ENCODE data around the gene MT1M.
"Not testable (repeated sequence)": the region's sequence is repeated elsewhere in the genome, so short reads cannot be mapped to it uniquely, and the experiment has no call there.

MT1M gene

DNA sequence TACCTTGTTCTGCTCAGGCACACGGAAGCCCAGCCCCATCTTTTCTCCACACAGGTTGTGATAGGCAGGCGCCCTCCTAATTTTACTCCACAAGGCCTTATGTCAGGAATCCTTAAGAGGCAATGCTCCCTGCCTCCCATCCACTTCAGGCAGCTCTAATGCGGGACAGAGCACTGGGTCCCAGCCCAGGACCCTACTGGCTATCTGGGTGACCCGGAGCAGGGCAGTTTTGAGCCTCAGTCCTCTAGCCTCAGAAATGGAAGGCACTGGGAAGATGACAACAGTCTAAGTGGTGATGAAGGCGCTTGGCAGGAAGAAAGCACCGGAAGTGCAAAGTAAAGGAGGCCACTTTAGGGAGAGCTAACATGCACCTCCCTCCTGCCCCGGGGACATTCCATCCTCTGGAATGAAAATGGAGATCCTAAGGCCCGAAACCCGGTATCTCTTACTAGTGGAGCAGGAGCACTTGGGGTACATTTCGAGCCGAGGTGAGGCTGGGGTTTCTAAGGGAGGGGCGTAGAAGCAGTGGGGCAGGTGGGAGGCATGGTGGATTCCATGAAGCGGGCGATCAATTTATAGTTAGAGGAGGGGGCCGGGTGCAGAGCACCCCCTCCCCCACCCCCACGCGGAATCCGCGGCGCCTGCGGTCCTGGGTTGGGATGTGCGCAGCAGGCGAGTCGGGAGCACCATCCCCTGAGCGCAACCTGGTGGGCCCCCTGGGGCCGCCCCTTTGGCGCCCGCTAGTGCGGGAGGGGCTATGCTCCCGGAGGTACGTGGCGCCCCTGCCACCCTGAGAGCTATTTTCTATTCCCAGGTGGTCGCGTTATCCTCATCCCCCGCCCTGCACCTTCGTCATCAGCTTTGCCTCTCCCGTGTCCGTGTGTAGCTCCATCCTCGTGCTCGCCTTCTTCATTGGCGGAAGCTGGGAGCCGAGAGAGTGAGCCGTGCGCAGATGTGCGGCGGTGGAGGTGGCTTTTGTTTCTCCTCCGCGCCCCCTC lies 30.2 kb downstream of the MT1M start:
- no peak overlapping the region for H2AFZ ChIP-seq (ENCODE audit: low read depth, low read length, severe bottlenecking)
- H4K20me1 ChIP-seq (ENCODE audit: low read depth, low read length): no peaks in the 10 kb centered on the region
- H3K36me3 ChIP-seq (ENCODE audit: low read length): no peaks in the 10 kb centered on the region
- no peak overlapping the region for H3K9ac ChIP-seq (ENCODE audit: low read length)
- no peak overlapping the region for H3K4me2 ChIP-seq (ENCODE audit: low read depth, low read length, poor library complexity, severe bottlenecking)
- H3K27me3 ChIP-seq (ENCODE audit: low read length): no peaks in the 10 kb centered on the region
- TF ChIP-seq, protein P1, sequence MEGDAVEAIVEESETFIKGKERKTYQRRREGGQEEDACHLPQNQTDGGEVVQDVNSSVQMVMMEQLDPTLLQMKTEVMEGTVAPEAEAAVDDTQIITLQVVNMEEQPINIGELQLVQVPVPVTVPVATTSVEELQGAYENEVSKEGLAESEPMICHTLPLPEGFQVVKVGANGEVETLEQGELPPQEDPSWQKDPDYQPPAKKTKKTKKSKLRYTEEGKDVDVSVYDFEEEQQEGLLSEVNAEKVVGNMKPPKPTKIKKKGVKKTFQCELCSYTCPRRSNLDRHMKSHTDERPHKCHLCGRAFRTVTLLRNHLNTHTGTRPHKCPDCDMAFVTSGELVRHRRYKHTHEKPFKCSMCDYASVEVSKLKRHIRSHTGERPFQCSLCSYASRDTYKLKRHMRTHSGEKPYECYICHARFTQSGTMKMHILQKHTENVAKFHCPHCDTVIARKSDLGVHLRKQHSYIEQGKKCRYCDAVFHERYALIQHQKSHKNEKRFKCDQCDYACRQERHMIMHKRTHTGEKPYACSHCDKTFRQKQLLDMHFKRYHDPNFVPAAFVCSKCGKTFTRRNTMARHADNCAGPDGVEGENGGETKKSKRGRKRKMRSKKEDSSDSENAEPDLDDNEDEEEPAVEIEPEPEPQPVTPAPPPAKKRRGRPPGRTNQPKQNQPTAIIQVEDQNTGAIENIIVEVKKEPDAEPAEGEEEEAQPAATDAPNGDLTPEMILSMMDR (IDR thresholded peaks at IDR 0.05; ENCODE audit: insufficient read depth, low read length, poor library complexity, severe bottlenecking): no peak
- TF ChIP-seq EZH2phosphoT487 (conservative IDR thresholded peaks at IDR 0.05; ENCODE audit: low read length): no peak
- H3K9me2 ChIP-seq (replicated peaks; ENCODE audit: insufficient read depth, low read length): no peaks in the 10 kb centered on the region
- H3K27ac ChIP-seq (ENCODE audit: low read depth, low read length): no peak overlapping the region
- no peaks in the 10 kb centered on the region for H3K79me2 ChIP-seq (ENCODE audit: insufficient read depth, low read length)
- H3K9me3 ChIP-seq (ENCODE audit: insufficient read depth, low read length): no peaks in the 10 kb centered on the region
- no peak overlapping the region for H3K4me3 ChIP-seq (ENCODE audit: insufficient read depth, low read length, poor library complexity, severe bottlenecking)
- no peaks in the 10 kb centered on the region for H3F3A ChIP-seq (ENCODE audit: insufficient read depth)

DNA sequence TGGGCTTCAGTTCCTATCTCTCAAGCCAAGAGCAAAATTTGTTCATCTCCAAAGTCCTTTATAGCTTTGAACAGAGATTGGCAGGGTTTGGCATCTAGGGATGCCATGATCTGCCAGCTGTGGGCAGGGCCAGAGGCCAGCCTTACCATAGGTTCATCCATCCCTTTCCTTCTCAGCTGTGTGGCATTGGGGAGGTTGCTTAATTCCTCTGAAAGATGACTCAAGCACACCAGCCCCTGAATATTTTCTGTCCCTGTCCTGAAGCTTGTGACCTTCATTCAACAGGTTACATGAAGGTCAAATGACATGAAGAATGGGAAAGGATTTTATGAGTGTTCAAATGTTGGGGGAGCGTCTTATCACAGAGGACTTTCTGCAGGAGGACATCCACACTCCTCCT lies 32.0 kb downstream of the MT1M start:
- Histone ChIP-seq H3K27me3 (ENCODE audit: low read length) (no peaks in the 10 kb centered on the region), H3K4me3 (ENCODE audit: insufficient read depth, low read length, poor library complexity, severe bottlenecking) (no peak overlapping the region), H3K4me2 (ENCODE audit: low read depth, low read length, poor library complexity, severe bottlenecking) (no peak overlapping the region), H2AFZ (ENCODE audit: low read depth, low read length, severe bottlenecking) (no peak overlapping the region), H3F3A (ENCODE audit: insufficient read depth) (no peaks in the 10 kb centered on the region), H3K36me3 (ENCODE audit: low read length) (no peaks in the 10 kb centered on the region), H3K9me2 (replicated peaks; ENCODE audit: insufficient read depth, low read length) (no peaks in the 10 kb centered on the region), H4K20me1 (ENCODE audit: low read depth, low read length) (no peaks in the 10 kb centered on the region), H3K9me3 (ENCODE audit: insufficient read depth, low read length) (no peaks in the 10 kb centered on the region), H3K9ac (ENCODE audit: low read length) (no peak overlapping the region), H3K79me2 (ENCODE audit: insufficient read depth, low read length) (no peaks in the 10 kb centered on the region), H3K27ac (ENCODE audit: low read depth, low read length) (no peak overlapping the region)
- no peak for TF ChIP-seq EZH2phosphoT487 (conservative IDR thresholded peaks at IDR 0.05; ENCODE audit: low read length)

DNA sequence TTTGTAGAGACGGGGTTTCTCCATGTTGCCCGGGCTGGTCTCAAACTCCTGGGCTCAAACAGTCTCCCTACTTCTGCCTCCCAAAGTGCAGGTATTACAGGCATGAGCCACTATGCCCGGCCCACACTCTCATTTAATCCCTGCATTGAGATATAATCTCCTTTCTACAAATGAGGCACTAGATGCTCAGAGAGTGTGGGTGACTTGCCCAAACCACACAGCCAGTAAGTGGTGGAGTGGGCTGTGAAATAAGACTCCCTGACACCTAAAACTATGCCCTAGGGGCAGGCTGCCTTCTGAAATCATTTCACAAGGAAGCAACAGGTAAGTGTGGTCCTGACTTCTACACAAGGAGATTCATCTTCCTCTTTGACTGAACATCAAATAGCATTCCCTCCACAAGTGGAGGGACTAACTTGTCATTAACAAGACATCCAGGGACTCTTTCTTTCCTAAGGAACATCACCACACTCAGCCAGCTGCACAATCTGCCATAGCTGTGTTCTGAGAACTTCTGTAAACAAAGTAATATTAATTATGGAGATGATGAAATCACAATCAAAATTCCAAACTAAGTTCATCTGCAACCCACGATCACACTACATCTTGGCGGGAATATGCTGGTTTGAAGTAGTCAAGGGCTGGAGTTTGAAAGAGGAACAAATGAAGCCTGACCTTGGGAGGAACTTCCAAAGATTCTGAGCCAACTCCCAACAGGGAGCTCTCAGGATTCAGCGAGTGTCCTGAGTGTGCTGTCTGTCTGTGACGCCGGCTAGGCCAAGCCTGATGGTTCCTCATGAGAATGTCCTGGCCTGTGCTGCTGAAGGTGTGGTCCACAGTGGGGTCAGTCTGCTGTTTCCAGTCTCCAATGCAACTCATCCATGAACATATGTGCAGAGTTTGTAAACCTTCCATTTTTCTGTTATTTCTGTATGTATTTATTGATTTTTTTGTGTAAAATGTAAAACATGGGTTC lies 33.1 kb downstream of the MT1M start:
- not testable (repeated sequence) for H3K9me2 ChIP-seq (replicated peaks; ENCODE audit: insufficient read depth, low read length); H3K27me3 ChIP-seq (ENCODE audit: low read length); H3K9ac ChIP-seq (ENCODE audit: low read length); H3K36me3 ChIP-seq (ENCODE audit: low read length); H3F3A ChIP-seq (ENCODE audit: insufficient read depth); H3K4me3 ChIP-seq (ENCODE audit: insufficient read depth, low read length, poor library complexity, severe bottlenecking); H3K4me2 ChIP-seq (ENCODE audit: low read depth, low read length, poor library complexity, severe bottlenecking); H4K20me1 ChIP-seq (ENCODE audit: low read depth, low read length); H2AFZ ChIP-seq (ENCODE audit: low read depth, low read length, severe bottlenecking); H3K9me3 ChIP-seq (ENCODE audit: insufficient read depth, low read length); H3K27ac ChIP-seq (ENCODE audit: low read depth, low read length); H3K79me2 ChIP-seq (ENCODE audit: insufficient read depth, low read length)
